Duodenal mucosa (tissue), 2 donors: ENCODE data around the gene ADAMTSL4.

Experiments
- H3K27ac ChIP-seq: one replicate; pipeline ENCODE4 v1.7.0; 2013; ENCODE audit warnings: low read depth, low read length
- H3K27me3 ChIP-seq, 2 donors: one replicate each; pipeline ENCODE4 v1.7.0; 2013; ENCODE audit warnings: low read length in 2 of 2, control low read depth in 1 of 2; ENCODE audit not compliant: insufficient read depth in 2 of 2, control insufficient read depth in 1 of 2
- H3K36me3 ChIP-seq, 2 donors: one replicate each; pipeline ENCODE4 v1.7.0; 2013; ENCODE audit warnings: low read length in 2 of 2, control low read depth in 1 of 2; ENCODE audit not compliant: insufficient read depth in 2 of 2, control insufficient read depth in 1 of 2
- H3K4me1 ChIP-seq, 2 donors: one replicate each; pipeline ENCODE4 v1.7.0; 2013; ENCODE audit warnings: low read length in 2 of 2, control low read depth in 1 of 2; ENCODE audit not compliant: insufficient read depth in 2 of 2, control insufficient read depth in 1 of 2
- H3K4me3 ChIP-seq, 2 donors: one replicate each; pipeline ENCODE4 v1.7.0; 2013; ENCODE audit warnings: low read length in 2 of 2, low read depth in 1 of 2
- H3K9ac ChIP-seq, 2 donors: one replicate each; pipeline ENCODE4 v1.7.0; 2013; ENCODE audit warnings: low read length in 2 of 2, low read depth in 1 of 2
- H3K9me3 ChIP-seq, 2 donors: one replicate each; pipeline ENCODE4 v1.7.0; 2013; ENCODE audit warnings: low read length in 2 of 2, control low read depth in 1 of 2; ENCODE audit not compliant: control insufficient read depth in 1 of 2

Gene ADAMTSL4

GRCh38 chr1:150548632-150549495 lies at the start of gene ADAMTSL4:
Gene ADAMTSL4 (plus strand): TSS chr1:150549408. CDS start chr1:150552289, 2,881 bp downstream.
- Histone ChIP-seq H3K27ac (peak within 1 kb of the TSS; percentile 62), H3K27me3 (peaks cover 3 to 6% of the 10 kb centered on the region in 2 donors), H3K4me1 (peaks cover 13 to 19% of the 10 kb centered on the region in 2 donors), H3K9ac (peak within 1 kb of the TSS; percentile 48 to 56), H3K36me3 (no peaks in the 10 kb centered on the region), H3K4me3 (peak within 1 kb of the TSS; percentile 53 to 68), H3K9me3 (no peaks in the 10 kb centered on the region)

GRCh38 chr1:150505431-150505830 lies 43.8 kb upstream of the ADAMTSL4 start:
- Histone ChIP-seq H3K36me3 (peaks cover 13 to 40% of the 10 kb centered on the region in 2 donors), H3K27ac (no peak overlapping the region), H3K4me3 (no peak overlapping the region), H3K27me3 (no peaks in the 10 kb centered on the region), H3K4me1 (peaks cover 0 to 8% of the 10 kb centered on the region in 2 donors), H3K9ac (no peak overlapping the region), H3K9me3 (no peaks in the 10 kb centered on the region)

GRCh38 chr1:150507912-150508864 lies 41.0 kb upstream of the ADAMTSL4 start, which contains the start of gene ECM1:
Gene ECM1 (plus strand): TSS chr1:150508109. CDS start chr1:150508210, 101 bp downstream.
- H3K9ac ChIP-seq: peak within 1 kb of the TSS in 1 of 2 donors; percentile 47
- H3K4me1 ChIP-seq: peaks cover 0 to 8% of the 10 kb centered on the region in 2 donors
- H3K9me3 ChIP-seq: no peaks in the 10 kb centered on the region
- peak within 1 kb of the TSS in 1 of 2 donors; percentile 33 for H3K4me3 ChIP-seq
- no peaks in the 10 kb centered on the region for H3K27me3 ChIP-seq
- H3K36me3 ChIP-seq: peaks cover 10 to 37% of the 10 kb centered on the region in 2 donors
- peak within 1 kb of the TSS; percentile 65 for H3K27ac ChIP-seq

GRCh38 chr1:150508982-150509381 lies 40.2 kb upstream of the ADAMTSL4 start:
- no peak overlapping the region for H3K4me3 ChIP-seq
- no peak overlapping the region for H3K9ac ChIP-seq
- H3K27ac ChIP-seq: no peak overlapping the region

GRCh38 chr1:150511551-150511950 lies 37.7 kb upstream of the ADAMTSL4 start:
- Histone ChIP-seq H3K36me3 (peaks cover 0 to 9% of the 10 kb centered on the region in 2 donors), H3K27ac (no peak overlapping the region), H3K4me1 (peaks cover 3 to 22% of the 10 kb centered on the region in 2 donors), H3K27me3 (no peaks in the 10 kb centered on the region), H3K9me3 (no peaks in the 10 kb centered on the region), H3K9ac (no peak overlapping the region), H3K4me3 (no peak overlapping the region)

More at GRCh38 chr1:150508982-150509381, 40.2 kb upstream of the ADAMTSL4 start:
- Histone ChIP-seq H3K9me3 (no peaks in the 10 kb centered on the region), H3K4me1 (peaks cover 0 to 8% of the 10 kb centered on the region in 2 donors), H3K27me3 (no peaks in the 10 kb centered on the region), H3K36me3 (peaks cover 10 to 35% of the 10 kb centered on the region in 2 donors)

GRCh38 chr1:150511985-150512660 lies 37.1 kb upstream of the ADAMTSL4 start:
- H3K27me3 ChIP-seq: no peaks in the 10 kb centered on the region
- no peak overlapping the region for H3K27ac ChIP-seq
- no peak overlapping the region for H3K4me3 ChIP-seq
- no peaks in the 10 kb centered on the region for H3K9me3 ChIP-seq
- H3K4me1 ChIP-seq: peaks cover 3 to 25% of the 10 kb centered on the region in 2 donors
- no peak overlapping the region for H3K9ac ChIP-seq
- H3K36me3 ChIP-seq: peaks cover 0 to 4% of the 10 kb centered on the region in 2 donors

GRCh38 chr1:150512846-150513245 lies 36.4 kb upstream of the ADAMTSL4 start:
- no peak overlapping the region for H3K27ac ChIP-seq
- H3K4me1 ChIP-seq: peaks cover 3 to 21% of the 10 kb centered on the region in 2 donors
- H3K4me3 ChIP-seq: no peak overlapping the region
- no peaks in the 10 kb centered on the region for H3K27me3 ChIP-seq
- no peak overlapping the region for H3K9ac ChIP-seq
- H3K36me3 ChIP-seq: peaks cover 0 to 4% of the 10 kb centered on the region in 2 donors
- no peaks in the 10 kb centered on the region for H3K9me3 ChIP-seq

- H3K27me3 ChIP-seq: no peaks in the 10 kb centered on the region
- H3K27ac ChIP-seq: no peak overlapping the region
- no peaks in the 10 kb centered on the region for H3K9me3 ChIP-seq
- H3K9ac ChIP-seq: no peak overlapping the region
- H3K4me1 ChIP-seq: peaks cover 3 to 17% of the 10 kb centered on the region in 2 donors
- H3K36me3 ChIP-seq: peaks cover 0 to 4% of the 10 kb centered on the region in 2 donors
- no peak overlapping the region for H3K4me3 ChIP-seq
Observed at GRCh38 chr1:150513351-150513791, 35.8 kb upstream of the ADAMTSL4 start.

- no peak overlapping the region for H3K4me3 ChIP-seq
- no peak overlapping the region for H3K27ac ChIP-seq
- H3K27me3 ChIP-seq: no peaks in the 10 kb centered on the region
Observed at GRCh38 chr1:150514260-150514659, 34.9 kb upstream of the ADAMTSL4 start.

More at GRCh38 chr1:150514260-150514659, 34.9 kb upstream of the ADAMTSL4 start:
- Histone ChIP-seq H3K4me1 (peaks cover 3 to 17% of the 10 kb centered on the region in 2 donors), H3K9me3 (no peaks in the 10 kb centered on the region), H3K36me3 (peaks cover 0 to 4% of the 10 kb centered on the region in 2 donors), H3K9ac (no peak overlapping the region)
